Amniotic stem cell (primary cell): ENCODE results near the gene SLC25A5.
A peak's percentile ranks its signal among the peaks of the same experiment; 100 is the strongest.

Experiments used
- DNase-seq: peaks from one replicate; lab custom pipeline; 2025; lab: John Stamatoyannopoulos, UW

SLC25A5 gene

DNA sequence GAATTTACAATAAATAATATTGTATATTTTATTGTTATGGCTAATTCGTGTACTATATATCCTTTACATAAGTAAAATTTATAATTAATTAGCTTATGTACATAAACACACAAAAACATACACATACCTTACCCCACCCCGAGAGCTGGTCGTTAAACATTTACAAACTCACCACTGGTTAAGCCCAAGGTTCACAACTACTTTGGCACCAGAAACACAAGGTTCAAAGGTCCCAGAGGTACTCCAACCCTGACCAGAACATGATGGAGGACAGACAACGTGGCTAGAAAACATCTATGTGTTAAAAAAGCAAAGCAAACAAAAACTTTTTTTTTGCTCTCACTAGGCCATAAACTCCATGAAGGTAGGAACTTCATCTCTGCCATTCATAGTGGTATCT is 37.7 kb downstream of the SLC25A5 start:
- no peak for DNase-seq

DNA sequence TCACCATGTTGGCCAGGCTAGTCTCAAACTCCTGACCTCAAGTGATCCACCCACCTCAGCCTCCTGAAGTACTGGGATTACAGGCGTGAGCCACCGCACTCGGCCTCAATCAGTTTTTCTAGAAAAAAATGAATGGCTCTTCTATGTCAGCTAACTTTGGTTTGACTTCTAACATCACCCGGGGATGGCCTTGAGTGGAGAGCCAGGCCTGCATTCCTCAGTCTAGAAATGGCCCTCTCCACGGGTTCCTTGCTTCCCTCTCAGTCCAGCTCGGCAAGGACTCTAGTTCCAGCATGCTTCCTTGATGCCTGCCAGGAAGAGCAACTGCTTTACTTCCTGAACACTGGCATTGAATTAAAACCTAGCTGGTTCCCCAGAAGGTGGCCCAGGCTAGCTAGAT is 39.0 kb downstream of the SLC25A5 start:
- no peak for DNase-seq

- peak; percentile 38 for DNase-seq
Measured at GRCh38 chrX:119512146-119512800, 44.0 kb downstream of the SLC25A5 start.

DNA sequence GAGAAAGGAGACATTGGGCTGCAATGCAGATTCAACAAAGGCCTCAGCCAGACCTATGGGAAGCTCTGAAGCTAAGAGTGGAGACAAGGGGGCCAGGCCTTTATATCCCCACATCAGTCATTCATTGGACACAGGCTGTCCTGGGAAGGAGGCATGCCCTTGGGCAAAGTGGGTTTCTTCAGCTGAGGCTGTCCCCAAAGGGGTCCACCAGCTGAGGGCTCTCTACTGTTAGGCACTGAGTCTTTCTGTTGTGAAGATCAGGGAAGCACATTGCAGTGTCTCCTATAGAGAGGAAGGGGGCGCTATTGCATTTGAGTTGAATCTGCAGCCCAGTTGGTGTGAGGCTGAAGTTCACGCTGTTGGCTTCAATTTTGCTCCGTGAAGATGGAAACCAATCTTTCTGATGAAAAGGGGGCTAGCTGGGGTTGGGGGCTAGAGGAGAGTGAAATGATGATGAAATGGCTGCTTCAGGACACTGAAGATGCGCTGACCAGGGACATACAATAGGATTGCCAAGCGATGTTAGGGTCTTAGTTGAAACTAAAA is 48.0 kb downstream of the SLC25A5 start:
- peak; percentile 6 for DNase-seq

DNA sequence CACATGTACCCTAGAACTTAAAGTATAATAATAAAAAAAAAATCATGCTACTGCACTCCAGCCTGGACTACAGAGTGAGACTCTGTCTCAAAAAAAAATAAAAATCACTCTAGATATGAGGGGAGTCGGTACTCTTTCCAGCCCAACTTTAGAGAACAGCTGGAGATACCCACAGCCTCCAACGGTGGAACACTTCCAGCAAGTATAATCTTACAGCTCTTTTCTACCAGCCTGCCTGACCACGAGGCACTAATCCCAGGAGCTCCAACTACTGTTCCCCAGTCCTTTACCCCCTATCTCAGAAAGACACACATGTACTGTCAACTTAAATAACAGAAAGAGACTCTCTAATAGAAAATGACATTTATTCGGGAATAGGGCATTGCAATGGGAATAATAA is 50.1 kb downstream of the SLC25A5 start:
- no peak for DNase-seq
